K562 (cell line): ENCODE results near the gene COL20A1. TPM values are rescaled to one million over a fixed set of nuclear protein-coding genes. Genes with fewer than 3 reads are reported as not detected.

Experiments used
- ATAC-seq: fragments of 200-7000 bp; cut with Tn5 transposase; 3 replicates; pipeline ENCODE4 v1.9.1; 2020; ENCODE audit warnings: moderate library complexity
- BruUV-seq: library from RNA; stranded (reverse); fragments of 400-500 nt; replicated peaks from 2 replicates; lab custom pipeline; 2021; lab: Mats Ljungman, UMichigan
- CTCF ChIA-PET: fragments of 300-600 bp; formaldehyde crosslinking; extraction: SDS; loops from one replicate; lab custom pipeline; 2021; ENCODE audit warnings: low intra/inter-chr PET ratio; lab: Yijun Ruan, JAX
- POLR2A ChIA-PET: fragments of 300-600, 350-650 bp; sonication (Branson Sonifier 250); formaldehyde crosslinking; extraction: SDS; loops from one replicate; lab custom pipeline; 2021; ENCODE audit warnings: antibody characterized with exemption, inconsistent platforms; lab: Yijun Ruan, JAX
- DNase-seq, 4 experiments: peaks; one replicate each; pipeline versions ENCODE4 v3.0.0 to v3.0.0-alpha.2; 2011 to 2018; ENCODE audit warnings: low spot score in 3 of 4, mixed read lengths in 3 of 4; ENCODE audit errors: extremely low read depth in 1 of 4
- FAIRE-seq: peaks from 2 replicates; lab custom pipeline; 2011; peaks lifted over from hg19 to GRCh38; lab: Jason Lieb, UNC
- H2AFZ ChIP-seq: 2 replicates; pipeline ENCODE4 v1.6.0; 2011; ENCODE audit warnings: low read depth, low read length, control low read depth, inconsistent platforms
- H3K27ac ChIP-seq: fragments of 200-600 bp; 3 replicates; pipeline ENCODE4 v1.8.0; 2011; ENCODE audit warnings: low read depth, mild to moderate bottlenecking, control low read depth, inconsistent platforms, low read length, moderate library complexity, mixed read lengths; ENCODE audit errors: extremely low read depth
- H3K27me3 ChIP-seq, 2 experiments: fragments of 300-600 bp in 1 of 2; 2 replicates in 1 of 2; 3 replicates in 1 of 2; pipeline versions ENCODE4 v1.6.0 to v1.8.0; 2011; ENCODE audit warnings: inconsistent platforms in 2 of 2, low read length in 2 of 2, mild to moderate bottlenecking in 1 of 2, mixed read lengths in 1 of 2, moderate library complexity in 1 of 2; ENCODE audit not compliant: control insufficient read depth in 2 of 2, insufficient read depth in 2 of 2
- H3K36me3 ChIP-seq: fragments of 300-600 bp; 3 replicates; pipeline ENCODE4 v1.8.0; 2011; ENCODE audit warnings: mild to moderate bottlenecking, low read length, inconsistent platforms; ENCODE audit not compliant: control insufficient read depth, insufficient read depth
- H3K4me1 ChIP-seq, 2 experiments: fragments of 200-600 bp in 1 of 2; replicated peaks in 1 of 2; 2 replicates in 1 of 2; 3 replicates in 1 of 2; pipeline versions ENCODE4 v1.5.1 to v1.8.0; 2011; ENCODE audit warnings: inconsistent platforms in 2 of 2, low read length in 2 of 2, mild to moderate bottlenecking in 1 of 2, mixed read lengths in 1 of 2, moderate library complexity in 1 of 2; ENCODE audit not compliant: control insufficient read depth in 2 of 2, insufficient read depth in 2 of 2
- H3K4me2 ChIP-seq: 2 replicates; pipeline ENCODE4 v1.6.1; 2011; ENCODE audit warnings: low read length, control low read depth, inconsistent platforms, mixed read lengths; ENCODE audit not compliant: insufficient read depth
- H3K4me3 ChIP-seq: fragments of 200-600 bp; sonication (generic), shearing (Covaris generic); 2 replicates; pipeline ENCODE4 v1.5.1; 2016; ENCODE audit warnings: control low read depth, inconsistent platforms
- H3K79me2 ChIP-seq: fragments of 200-600 bp; 3 replicates; pipeline ENCODE4 v1.8.0; 2011; ENCODE audit warnings: low read length, inconsistent platforms; ENCODE audit not compliant: control insufficient read depth, insufficient read depth
- H3K9ac ChIP-seq, 2 experiments: 2 replicates each; pipeline versions ENCODE4 v1.6.0 to v1.6.1; 2011; ENCODE audit warnings: low read depth in 2 of 2, low read length in 2 of 2, control low read depth in 1 of 2, inconsistent platforms in 1 of 2, mild to moderate bottlenecking in 1 of 2, mixed read lengths in 1 of 2; ENCODE audit not compliant: insufficient read depth in 1 of 2
- H3K9me1 ChIP-seq: one replicate; pipeline ENCODE4 v1.6.0; 2011; ENCODE audit warnings: inconsistent platforms, mild to moderate bottlenecking, low read length, moderate library complexity; ENCODE audit not compliant: control insufficient read depth, insufficient read depth
- H3K9me3 ChIP-seq: replicated peaks from 2 replicates; pipeline ENCODE4 v1.5.1; 2011; ENCODE audit warnings: low read depth, low read length, inconsistent platforms; ENCODE audit not compliant: control insufficient read depth, insufficient read depth
- H4K20me1 ChIP-seq: replicated peaks from 2 replicates; pipeline ENCODE4 v1.6.1; 2011; ENCODE audit warnings: low read length, inconsistent platforms, mixed read lengths; ENCODE audit not compliant: control insufficient read depth, insufficient read depth
- CC2D1A ChIP-seq: fragments of 450-650 bp; IDR thresholded peaks from 2 replicates; pipeline ENCODE4 v1.6.1; 2017; ENCODE audit warnings: mild to moderate bottlenecking
- E2F3 ChIP-seq: fragments of 250-450 bp; sonication (Bioruptor Pico); IDR thresholded peaks from 2 replicates; pipeline ENCODE4 v1.4.0; 2020; ENCODE audit warnings: mild to moderate bottlenecking
- FOXK1 ChIP-seq: sonication (generic); formaldehyde crosslinking; IDR thresholded peaks from 2 replicates; pipeline ENCODE4 v1.8.0; 2022; ENCODE audit warnings: missing genetic modification reagents, mild to moderate bottlenecking, borderline replicate concordance
- HMBOX1 ChIP-seq: sonication (generic); IDR thresholded peaks from 2 replicates; pipeline ENCODE4 v1.6.1; 2016
- PHB ChIP-seq: fragments of 250-450 bp; sonication (Bioruptor Pico); IDR thresholded peaks from 2 replicates; pipeline ENCODE4 v1.5.0; 2021
- RAD51 ChIP-seq: fragments of 450-650 bp; IDR thresholded peaks from 2 replicates; pipeline ENCODE4 v1.7.1; 2016; ENCODE audit warnings: low read depth, mild to moderate bottlenecking, borderline replicate concordance
- ZBTB9 ChIP-seq: fragments of 450-650 bp; formaldehyde crosslinking; IDR thresholded peaks from 2 replicates; pipeline ENCODE4 v1.4.0; 2020; ENCODE audit warnings: mild to moderate bottlenecking, moderate library complexity
- ZFP91 ChIP-seq: sonication (generic); formaldehyde crosslinking; IDR thresholded peaks from 2 replicates; pipeline ENCODE4 v1.8.0; 2022; ENCODE audit warnings: mild to moderate bottlenecking, missing genetic modification reagents
- ZNF282 ChIP-seq: sonication (generic); formaldehyde crosslinking; IDR thresholded peaks from 2 replicates; pipeline ENCODE4 v1.8.1; 2023; ENCODE audit warnings: missing genetic modification reagents
- ZNF695 ChIP-seq: fragments of 450-650 bp; formaldehyde crosslinking; IDR thresholded peaks from 2 replicates; pipeline ENCODE4 v1.4.0; 2020; ENCODE audit warnings: mild to moderate bottlenecking, moderate library complexity
- ZSCAN29 ChIP-seq: fragments of 450-650 bp; IDR thresholded peaks from 2 replicates; pipeline ENCODE4 v1.6.1; 2017
- WGBS: fragments of 100-300 bp; shearing (Covaris generic); methylation state at CpG from one replicate; pipeline ENCODE4 v1.1.6; 2016; ENCODE audit warnings: low coverage, mixed read lengths; ENCODE audit not compliant: insufficient coverage; ENCODE audit errors: missing lambda C conversion rate; 5-methylcytosine and 5-hydroxymethylcytosine counted together
- in situ Hi-C: fragments of 300-500 bp; cut with MboI; formaldehyde crosslinking; loops from 4 replicates; pipeline ENCODE4 v1.15.0; 2018; ENCODE audit warnings: inconsistent platforms, mixed read lengths
- intact Hi-C: fragments of 100-400 bp; cut with micrococcal nuclease; formaldehyde crosslinking; loops from 2 replicates; pipeline ENCODE4 v1.14.2; 2022
- polyA plus RNA-seq, 8 experiments: library from polyadenylated mRNA; depleted of rRNA in 4 of 8; stranded (reverse) in 5 of 8; unstranded in 3 of 8; fragments of >200 nt; fragmentation: Nextera tagmentation in 2 of 8; fragmentation: Illumina TruSeq in 1 of 8; extraction: Ambion mirVana in 2 of 8; extraction: Trizol in 1 of 8; gene quantifications; 2 replicates each; pipeline versions ENCODE4 v1.2.1 to v1.2.3, GENCODE V29; 2011 to 2014; ENCODE audit warnings: inconsistent platforms in 1 of 8, missing spikeins in 1 of 8
- total RNA-seq, 7 experiments: library from RNA; depleted of rRNA in 6 of 7; stranded (reverse); fragments of >200 nt in 6 of 7; fragmentation: Illumina TruSeq in 2 of 7; extraction: Trizol in 2 of 7; gene quantifications; 2 replicates each; pipeline versions ENCODE4 v1.2.1 to v1.2.3, GENCODE V29; 2011 to 2021; ENCODE audit warnings: low replicate concordance in 1 of 7
- TF ChIP-seq, protein P1 (sequence below): sonication (generic); formaldehyde crosslinking; IDR thresholded peaks from 2 replicates; pipeline ENCODE4 v1.9.0; 2022; ENCODE audit warnings: mild to moderate bottlenecking, missing genetic modification reagents
- TF ChIP-seq, protein P2 (sequence below): fragments of 250-450 bp; sonication (Bioruptor Pico); IDR thresholded peaks from 2 replicates; pipeline ENCODE4 v1.8.0; 2022; ENCODE audit warnings: moderate library complexity, mild to moderate bottlenecking, inconsistent platforms

Gene COL20A1
- total and polyA plus RNA-seq, 9 of the 15 experiments (the other 6 are each of a cell fraction or from before 2014, with no cell fraction given): not detected

DNA sequence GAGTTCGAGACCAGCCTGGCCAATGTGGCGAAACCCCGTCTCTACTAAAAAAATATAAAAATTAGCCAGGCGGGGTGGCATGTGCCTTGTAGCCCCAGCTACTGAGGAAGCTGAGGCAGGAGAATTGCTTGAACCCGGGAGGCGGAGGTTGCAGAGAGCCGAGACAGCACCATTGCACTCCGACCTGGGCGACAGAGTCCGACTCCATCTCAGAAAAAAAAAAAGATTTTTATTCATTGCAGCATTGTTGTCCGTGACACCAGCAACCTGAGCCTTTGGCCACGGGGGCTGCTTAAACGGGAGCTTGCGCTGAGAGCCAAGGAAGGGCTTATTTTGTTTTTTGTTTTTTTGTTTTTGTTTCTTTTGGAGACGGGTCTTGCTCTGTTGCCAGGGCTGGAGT lies 13.1 kb upstream of the COL20A1 start:
- peaks cover 91% of the 10 kb centered on the region; the same call in 2 of the 3 replicates for H3K36me3 ChIP-seq

DNA sequence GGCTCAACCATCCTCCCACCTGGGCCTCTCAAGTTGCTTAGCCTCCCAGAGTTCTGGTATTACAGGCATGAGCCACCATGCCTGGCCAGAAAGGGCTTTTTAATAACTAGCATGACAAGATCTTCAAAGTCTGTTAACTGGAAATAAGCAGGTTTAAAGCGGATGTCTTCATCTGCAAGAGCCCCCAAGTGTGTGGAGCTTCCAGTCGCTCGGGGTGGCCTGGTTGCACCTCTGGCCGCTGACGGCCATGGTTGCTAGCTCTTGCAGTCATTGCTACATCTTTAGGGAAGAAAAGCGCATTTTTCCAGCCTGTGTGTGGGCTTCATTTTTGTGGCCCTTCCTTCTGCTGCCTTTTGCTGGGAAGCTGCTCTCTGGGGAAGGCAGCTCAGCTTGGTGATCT lies 12.6 kb upstream of the COL20A1 start:
- peaks cover 89% of the 10 kb centered on the region; the same call in 2 of the 3 replicates for H3K36me3 ChIP-seq
- no peak overlapping the region for H2AFZ ChIP-seq
- WGBS: 89% methylated on average over 6 of the region's 6 CpGs
- H3K9me1 ChIP-seq: peaks cover 6% of the 10 kb centered on the region
- ChIA-PET POLR2A (interaction anchor here (0.5 to 5.2 kb wide), 3 partner anchors 7 to 66 kb away, joined by 3 to 28 read pairs (median 24); partner anchors contain the start of genes ARFGAP1 and COL20A1), CTCF (interaction anchor here (0.8 kb wide), 1 partner anchor 308 kb away, joined by 3 read pairs; no protein-coding TSS in a partner anchor)
- H3K79me2 ChIP-seq: peaks cover 15% of the 10 kb centered on the region
- H3K4me1 ChIP-seq: peaks cover 0 to 34% of the 10 kb centered on the region in 2 experiments; a peak in 1 of 5 replicates
- no peaks in the 10 kb centered on the region for H3K9me3 ChIP-seq
- no peak overlapping the region for H3K27ac ChIP-seq
- intact Hi-C loops (no loop called here), in situ Hi-C loops (no loop called here)
- BruUV-seq: no TSS peak
- DNase-seq (no peak), ATAC-seq (no peak), FAIRE-seq (no peak)
- no peak overlapping the region for H3K4me3 ChIP-seq
- no peak overlapping the region for H3K4me2 ChIP-seq
- H4K20me1 ChIP-seq: peaks cover 7% of the 10 kb centered on the region; the same call in 1 of the 2 replicates
- no peak overlapping the region for H3K9ac ChIP-seq
- no peaks in the 10 kb centered on the region for H3K27me3 ChIP-seq
- TF ChIP-seq E2F3 (CRISPR knock-in tag): no peak
- TF ChIP-seq, protein P1, sequence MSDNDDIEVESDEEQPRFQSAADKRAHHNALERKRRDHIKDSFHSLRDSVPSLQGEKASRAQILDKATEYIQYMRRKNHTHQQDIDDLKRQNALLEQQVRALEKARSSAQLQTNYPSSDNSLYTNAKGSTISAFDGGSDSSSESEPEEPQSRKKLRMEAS (CRISPR knock-in tag): no peak
- no peak for TF ChIP-seq ZBTB9 (CRISPR knock-in tag)
- TF ChIP-seq ZFP91: no peak
- TF ChIP-seq CC2D1A: no peak
- no peak for TF ChIP-seq HMBOX1
- no peak for TF ChIP-seq ZNF282 (CRISPR knock-in tag)

More for the DNA sequence above, 13.1 kb upstream of the COL20A1 start:
- WGBS: 97% methylated on average over 11 of the region's 15 CpGs
- intact Hi-C loops (no loop called here), in situ Hi-C loops (no loop called here)
- H2AFZ ChIP-seq: no peak overlapping the region
- peaks cover 20% of the 10 kb centered on the region for H3K79me2 ChIP-seq
- no TSS peak for BruUV-seq
- H3K9me3 ChIP-seq: no peaks in the 10 kb centered on the region
- H3K9me1 ChIP-seq: peaks cover 6% of the 10 kb centered on the region
- H3K4me2 ChIP-seq: no peak overlapping the region
- DNase-seq: no peak
- H3K9ac ChIP-seq: no peak overlapping the region
- FAIRE-seq: no peak
- no peaks in the 10 kb centered on the region for H3K27me3 ChIP-seq
- peaks cover 0 to 36% of the 10 kb centered on the region in 2 experiments; a peak in 2 of 5 replicates for H3K4me1 ChIP-seq
- no peak overlapping the region for H3K4me3 ChIP-seq
- H3K27ac ChIP-seq: no peak overlapping the region
- ChIA-PET CTCF (no interaction called here), POLR2A (interaction anchor here (0.6 to 5.2 kb wide), 2 partner anchors 13 to 100 kb away, joined by 3 to 28 read pairs; partner anchors contain the start of gene COL20A1)
- TF ChIP-seq RAD51 (no peak), ZSCAN29 (no peak), PHB (CRISPR knock-in tag) (no peak), FOXK1 (CRISPR knock-in tag) (no peak), ZNF695 (CRISPR knock-in tag) (no peak)
- TF ChIP-seq, protein P2, sequence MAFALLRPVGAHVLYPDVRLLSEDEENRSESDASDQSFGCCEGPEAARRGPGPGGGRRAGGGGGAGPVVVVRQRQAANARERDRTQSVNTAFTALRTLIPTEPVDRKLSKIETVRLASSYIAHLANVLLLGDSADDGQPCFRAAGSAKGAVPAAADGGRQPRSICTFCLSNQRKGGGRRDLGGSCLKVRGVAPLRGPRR (CRISPR knock-in tag): no peak
- no peak for ATAC-seq
- peaks cover 11% of the 10 kb centered on the region; the same call in 1 of the 2 replicates for H4K20me1 ChIP-seq
